PC-3 (cell line): ENCODE data around the gene ZNRF1.

Experiments
- EZH2 ChIP-seq: fragments of 300-600 bp; sonication (generic); IDR thresholded peaks from one replicate; pipeline ENCODE4 v1.6.1; 2017; ENCODE audit warnings: antibody characterized with exemption, mild to moderate bottlenecking, low read length; ENCODE audit not compliant: unreplicated experiment
- TF ChIP-seq, protein P1 (sequence below): fragments of 300-600 bp; sonication (generic); conservative IDR thresholded peaks from 2 replicates; pipeline ENCODE4 v1.5.1; 2017; ENCODE audit warnings: antibody characterized with exemption, low read depth, mild to moderate bottlenecking, low read length

DNA sequence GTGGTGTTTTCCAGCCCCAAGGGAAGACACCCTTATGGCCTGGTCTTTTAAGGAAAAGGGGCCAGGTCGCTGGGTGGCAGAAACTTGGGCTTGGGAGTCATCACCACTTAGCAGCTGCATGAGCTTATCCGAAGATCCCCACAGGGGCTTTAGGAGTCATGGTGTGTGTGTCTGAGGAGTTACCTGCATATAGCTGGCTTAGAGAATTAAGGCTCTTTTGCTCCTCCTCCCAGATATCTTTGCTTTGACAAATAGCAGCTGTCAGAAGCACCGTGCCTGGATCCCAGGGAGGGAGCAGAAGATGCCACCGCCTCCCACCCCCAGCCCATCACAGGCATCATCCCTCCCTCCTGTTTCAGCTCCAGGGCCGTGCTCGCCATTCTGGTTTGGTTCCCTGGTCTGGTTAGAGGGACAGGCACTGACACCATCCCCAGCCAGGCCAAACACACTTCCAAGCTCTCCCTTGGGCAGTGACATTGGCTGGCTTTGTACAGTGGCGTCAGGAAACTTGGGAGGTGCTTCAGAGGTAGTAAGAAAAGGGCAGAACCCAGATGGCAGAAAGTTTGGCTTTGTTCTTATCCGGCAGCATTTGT is 100.3 kb downstream of the ZNRF1 start:
- no peak for TF ChIP-seq EZH2
- TF ChIP-seq, protein P1, sequence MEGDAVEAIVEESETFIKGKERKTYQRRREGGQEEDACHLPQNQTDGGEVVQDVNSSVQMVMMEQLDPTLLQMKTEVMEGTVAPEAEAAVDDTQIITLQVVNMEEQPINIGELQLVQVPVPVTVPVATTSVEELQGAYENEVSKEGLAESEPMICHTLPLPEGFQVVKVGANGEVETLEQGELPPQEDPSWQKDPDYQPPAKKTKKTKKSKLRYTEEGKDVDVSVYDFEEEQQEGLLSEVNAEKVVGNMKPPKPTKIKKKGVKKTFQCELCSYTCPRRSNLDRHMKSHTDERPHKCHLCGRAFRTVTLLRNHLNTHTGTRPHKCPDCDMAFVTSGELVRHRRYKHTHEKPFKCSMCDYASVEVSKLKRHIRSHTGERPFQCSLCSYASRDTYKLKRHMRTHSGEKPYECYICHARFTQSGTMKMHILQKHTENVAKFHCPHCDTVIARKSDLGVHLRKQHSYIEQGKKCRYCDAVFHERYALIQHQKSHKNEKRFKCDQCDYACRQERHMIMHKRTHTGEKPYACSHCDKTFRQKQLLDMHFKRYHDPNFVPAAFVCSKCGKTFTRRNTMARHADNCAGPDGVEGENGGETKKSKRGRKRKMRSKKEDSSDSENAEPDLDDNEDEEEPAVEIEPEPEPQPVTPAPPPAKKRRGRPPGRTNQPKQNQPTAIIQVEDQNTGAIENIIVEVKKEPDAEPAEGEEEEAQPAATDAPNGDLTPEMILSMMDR, result no peak
